Trophoblast cell (in vitro differentiated cells and primary cell): ENCODE measurements around the gene SCAF4.

Source experiments
- DNase-seq, 2 donors: peaks; one replicate each; pipeline ENCODE4 v3.0.0-alpha.2; 2016
- H2AFZ ChIP-seq: 2 replicates; pipeline ENCODE4 v1.6.1; 2013; ENCODE audit warnings: low read length, moderate library complexity, mild to moderate bottlenecking; ENCODE audit not compliant: insufficient read depth, poor library complexity
- H2AK5ac ChIP-seq: 2 replicates; pipeline ENCODE4 v1.6.1; 2013; ENCODE audit warnings: mild to moderate bottlenecking, low read length
- H2BK120ac ChIP-seq: 2 replicates; pipeline ENCODE4 v1.6.1; 2013; ENCODE audit warnings: low read length, mild to moderate bottlenecking, moderate library complexity; ENCODE audit not compliant: insufficient read depth, poor library complexity
- H2BK12ac ChIP-seq: 2 replicates; pipeline ENCODE4 v1.6.1; 2013; ENCODE audit warnings: mild to moderate bottlenecking, low read length, moderate library complexity
- H2BK5ac ChIP-seq: 2 replicates; pipeline ENCODE4 v1.6.1; 2013; ENCODE audit warnings: low read length, low read depth, moderate library complexity, mild to moderate bottlenecking; ENCODE audit not compliant: poor library complexity
- H3K14ac ChIP-seq: 2 replicates; pipeline ENCODE4 v1.6.1; 2013; ENCODE audit warnings: mild to moderate bottlenecking, low read length
- H3K18ac ChIP-seq: 2 replicates; pipeline ENCODE4 v1.6.1; 2013; ENCODE audit warnings: mild to moderate bottlenecking, low read length
- H3K23ac ChIP-seq: 2 replicates; pipeline ENCODE4 v1.6.1; 2013; ENCODE audit warnings: low read length
- H3K27ac ChIP-seq: 2 replicates; pipeline ENCODE4 v1.5.1; 2013; ENCODE audit warnings: low read depth, mild to moderate bottlenecking, inconsistent platforms, low read length, moderate library complexity
- H3K27me3 ChIP-seq: 2 replicates; pipeline ENCODE4 v1.6.1; 2013; ENCODE audit warnings: inconsistent platforms, mild to moderate bottlenecking, low read length, moderate library complexity; ENCODE audit not compliant: insufficient read depth
- H3K36me3 ChIP-seq, 2 experiments: 1 replicate in 1 of 2; 2 replicates in 1 of 2; pipeline ENCODE4 v1.6.1; 2013; ENCODE audit warnings: low read length in 2 of 2, mild to moderate bottlenecking in 2 of 2, moderate library complexity in 1 of 2; ENCODE audit not compliant: insufficient read depth in 2 of 2, control insufficient read depth in 1 of 2
- H3K4ac ChIP-seq: 2 replicates; pipeline ENCODE4 v1.6.1; 2013; ENCODE audit warnings: low read depth, mild to moderate bottlenecking, low read length, moderate library complexity
- H3K4me1 ChIP-seq, 2 experiments: 1 replicate in 1 of 2; 2 replicates in 1 of 2; pipeline ENCODE4 v1.6.1; 2013; ENCODE audit warnings: low read length in 2 of 2, mild to moderate bottlenecking in 2 of 2, moderate library complexity in 1 of 2; ENCODE audit not compliant: insufficient read depth in 2 of 2, control insufficient read depth in 1 of 2
- H3K4me2 ChIP-seq: 2 replicates; pipeline ENCODE4 v1.6.1; 2013; ENCODE audit warnings: inconsistent platforms, mild to moderate bottlenecking, low read length, moderate library complexity
- H3K4me3 ChIP-seq: 2 replicates; pipeline ENCODE4 v1.5.1; 2013; ENCODE audit warnings: mild to moderate bottlenecking, low read depth, low read length, inconsistent platforms
- H3K79me1 ChIP-seq: one replicate; pipeline ENCODE4 v1.6.1; 2013; ENCODE audit warnings: low read length
- H3K79me2 ChIP-seq: 2 replicates; pipeline ENCODE4 v1.6.1; 2013; ENCODE audit warnings: low read length, mild to moderate bottlenecking; ENCODE audit not compliant: control insufficient read depth, insufficient read depth, poor library complexity
- H3K9ac ChIP-seq: 2 replicates; pipeline ENCODE4 v1.6.1; 2013; ENCODE audit warnings: mild to moderate bottlenecking, low read length
- H3K9me3 ChIP-seq: 2 replicates; pipeline ENCODE4 v1.6.1; 2013; ENCODE audit warnings: low read depth, mild to moderate bottlenecking, control low read depth, inconsistent platforms, low read length; ENCODE audit not compliant: insufficient read depth
- H4K12ac ChIP-seq: 2 replicates; pipeline ENCODE4 v1.6.1; 2013; ENCODE audit warnings: low read depth, mild to moderate bottlenecking, low read length, moderate library complexity
- H4K8ac ChIP-seq: 2 replicates; pipeline ENCODE4 v1.6.1; 2013; ENCODE audit warnings: low read depth, mild to moderate bottlenecking, low read length, moderate library complexity
- H4K91ac ChIP-seq: one replicate; pipeline ENCODE4 v1.6.1; 2013; ENCODE audit warnings: low read depth, mild to moderate bottlenecking, low read length, moderate library complexity
- WGBS: extraction: QIAGEN DNeasy Blood & Tissue Kit; methylation state at CpG from one replicate; pipeline ENCODE4 v1.1.7; 2013; ENCODE audit warnings: missing lambda C conversion rate; ENCODE audit not compliant: insufficient read length, insufficient coverage; ENCODE audit errors: extremely low coverage; 5-methylcytosine and 5-hydroxymethylcytosine counted together

Gene SCAF4

DNA sequence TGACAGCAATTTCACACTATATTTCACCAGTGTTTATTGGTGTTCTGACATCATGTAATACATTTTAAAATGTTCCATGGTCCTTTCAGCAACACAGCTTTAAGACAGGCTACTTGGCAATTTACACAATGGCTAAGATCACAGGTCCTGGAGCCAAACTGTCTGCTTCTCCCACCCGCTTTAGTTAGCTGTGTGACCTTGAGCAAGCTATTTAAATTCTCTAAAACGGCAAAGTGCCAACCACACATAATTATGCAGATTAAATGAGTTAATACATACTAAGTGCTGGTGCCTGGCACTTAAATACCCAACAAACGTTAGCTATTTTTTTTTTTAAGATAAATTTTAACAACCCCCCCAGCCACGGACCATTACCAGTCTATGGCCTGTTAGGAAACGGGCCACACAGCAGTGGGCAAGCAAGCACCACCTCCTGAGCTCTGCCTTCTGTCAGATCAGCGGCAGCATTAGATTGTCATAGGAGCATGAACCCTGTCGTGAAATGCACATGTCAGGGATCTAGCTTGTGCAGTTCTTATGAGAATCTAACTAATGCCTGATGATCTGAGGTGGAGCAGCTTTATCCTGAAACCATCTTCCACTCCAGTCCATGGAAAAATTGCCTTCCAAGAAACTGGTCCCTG lies 45.5 kb downstream of the SCAF4 start:
- Histone ChIP-seq H3K79me1 (no peaks in the 10 kb centered on the region), H2AFZ (no peak overlapping the region), H4K12ac (no peak overlapping the region)

GRCh38 chr21:31684918-31685317 lies 47.0 kb downstream of the SCAF4 start:
- Histone ChIP-seq H3K27ac (no peak overlapping the region), H3K27me3 (no peaks in the 10 kb centered on the region), H4K8ac (no peak overlapping the region), H3K18ac (no peak overlapping the region), H3K14ac (no peak overlapping the region), H4K91ac (no peak overlapping the region), H3K79me2 (no peaks in the 10 kb centered on the region), H2BK12ac (no peak overlapping the region), H3K4me1 (no peaks in the 10 kb centered on the region), H3K4me2 (no peak overlapping the region), H2BK120ac (no peak overlapping the region), H2AK5ac (no peak overlapping the region), H3K9ac (no peak overlapping the region), H3K36me3 (peaks cover 15 to 33% of the 10 kb centered on the region in 2 experiments), H2BK5ac (no peak overlapping the region), H3K4me3 (no peak overlapping the region), H3K79me1 (no peaks in the 10 kb centered on the region), H3K23ac (no peak overlapping the region), H2AFZ (no peak overlapping the region), H3K4ac (no peak overlapping the region), H4K12ac (no peak overlapping the region), H3K9me3 (no peaks in the 10 kb centered on the region)
- no CpG with 5 or more reads among the region's 7 CpGs for WGBS
- no peak for DNase-seq

More for the DNA sequence above, 45.5 kb downstream of the SCAF4 start:
- no peak overlapping the region for H2BK5ac ChIP-seq
- H3K18ac ChIP-seq = no peak overlapping the region
- no peak overlapping the region for H3K14ac ChIP-seq
- no peaks in the 10 kb centered on the region for H3K4me1 ChIP-seq
- H2BK12ac ChIP-seq = no peak overlapping the region
- no peak overlapping the region for H3K4me3 ChIP-seq
- no peak overlapping the region for H2BK120ac ChIP-seq
- no peak overlapping the region for H3K27ac ChIP-seq
- H3K9me3 ChIP-seq = no peaks in the 10 kb centered on the region
- no peak for DNase-seq
- H3K79me2 ChIP-seq = no peaks in the 10 kb centered on the region
- no peak overlapping the region for H3K4me2 ChIP-seq
- WGBS = no CpG with 5 or more reads among the region's 7 CpGs
- no peaks in the 10 kb centered on the region for H3K27me3 ChIP-seq
- H3K23ac ChIP-seq = no peak overlapping the region
- no peak overlapping the region for H2AK5ac ChIP-seq
- H3K4ac ChIP-seq = no peak overlapping the region
- H3K36me3 ChIP-seq = peaks cover 18 to 36% of the 10 kb centered on the region in 2 experiments
- H4K8ac ChIP-seq = no peak overlapping the region
- H3K9ac ChIP-seq = no peak overlapping the region
- H4K91ac ChIP-seq = no peak overlapping the region

DNA sequence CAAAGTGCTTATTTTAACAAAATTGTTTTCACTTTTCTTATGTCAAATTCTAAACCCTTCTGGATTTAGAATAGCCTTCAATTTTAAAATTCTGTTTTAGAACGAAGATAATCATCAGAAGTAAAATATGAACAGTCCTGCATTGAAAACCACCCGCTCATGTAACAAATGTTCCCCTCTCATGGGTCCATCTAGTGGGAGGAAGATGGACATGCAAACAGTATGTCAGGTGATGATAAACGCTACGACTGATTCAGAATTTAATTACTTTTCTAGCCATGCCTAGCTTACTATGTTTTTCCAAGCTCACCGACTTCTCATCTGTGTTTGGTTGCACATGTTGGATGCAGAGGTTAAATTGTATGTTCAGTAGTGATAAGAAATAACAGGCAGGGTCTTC lies 48.9 kb downstream of the SCAF4 start:
- no peak overlapping the region for H2BK120ac ChIP-seq
- no CpG with 5 or more reads among the region's 5 CpGs for WGBS
- no peaks in the 10 kb centered on the region for H3K4me1 ChIP-seq
- H3K14ac ChIP-seq = no peak overlapping the region
- H3K79me2 ChIP-seq = no peaks in the 10 kb centered on the region
- peaks cover 10 to 23% of the 10 kb centered on the region in 2 experiments for H3K36me3 ChIP-seq
- peak in 1 of 2 donors; percentile 14 for DNase-seq
- H2BK12ac ChIP-seq = no peak overlapping the region
- no peak overlapping the region for H3K4ac ChIP-seq
- H2AFZ ChIP-seq = no peak overlapping the region
- H3K23ac ChIP-seq = no peak overlapping the region
- no peak overlapping the region for H3K27ac ChIP-seq
- H4K8ac ChIP-seq = no peak overlapping the region
- no peak overlapping the region for H2BK5ac ChIP-seq
- H3K27me3 ChIP-seq = no peaks in the 10 kb centered on the region
- H4K91ac ChIP-seq = no peak overlapping the region
- no peak overlapping the region for H3K9ac ChIP-seq
- no peak overlapping the region for H2AK5ac ChIP-seq
- H3K79me1 ChIP-seq = no peaks in the 10 kb centered on the region
- H3K18ac ChIP-seq = no peak overlapping the region
- no peak overlapping the region for H3K4me2 ChIP-seq
- no peaks in the 10 kb centered on the region for H3K9me3 ChIP-seq
- no peak overlapping the region for H4K12ac ChIP-seq
- H3K4me3 ChIP-seq = no peak overlapping the region

- Histone ChIP-seq H3K4me2 (no peak overlapping the region), H3K27me3 (no peaks in the 10 kb centered on the region), H3K4me1 (no peaks in the 10 kb centered on the region), H2AK5ac (no peak overlapping the region), H4K8ac (no peak overlapping the region), H3K4me3 (no peak overlapping the region), H2AFZ (no peak overlapping the region), H3K79me2 (no peaks in the 10 kb centered on the region), H3K27ac (no peak overlapping the region), H2BK12ac (no peak overlapping the region), H2BK120ac (no peak overlapping the region), H3K18ac (no peak overlapping the region), H2BK5ac (no peak overlapping the region), H3K23ac (no peak overlapping the region), H3K14ac (no peak overlapping the region), H3K36me3 (peaks cover 7 to 20% of the 10 kb centered on the region in 2 experiments), H4K12ac (no peak overlapping the region), H3K4ac (no peak overlapping the region), H4K91ac (no peak overlapping the region), H3K79me1 (no peaks in the 10 kb centered on the region), H3K9ac (no peak overlapping the region), H3K9me3 (no peaks in the 10 kb centered on the region)
- no peak for DNase-seq
These were observed 49.3 kb downstream of the SCAF4 start for GRCh38 chr21:31682620-31683019.
